Stimulated activated naive CD4-positive, alpha-beta T cell treated with Interleukin-2 at 50 U/mL for 16 hours (primary cell): ENCODE results near the gene LMF1.

ENCODE experiments used
- DNase-seq: peaks from one replicate; lab custom pipeline; 2025; lab: John Stamatoyannopoulos, UW

LMF1 gene

DNA sequence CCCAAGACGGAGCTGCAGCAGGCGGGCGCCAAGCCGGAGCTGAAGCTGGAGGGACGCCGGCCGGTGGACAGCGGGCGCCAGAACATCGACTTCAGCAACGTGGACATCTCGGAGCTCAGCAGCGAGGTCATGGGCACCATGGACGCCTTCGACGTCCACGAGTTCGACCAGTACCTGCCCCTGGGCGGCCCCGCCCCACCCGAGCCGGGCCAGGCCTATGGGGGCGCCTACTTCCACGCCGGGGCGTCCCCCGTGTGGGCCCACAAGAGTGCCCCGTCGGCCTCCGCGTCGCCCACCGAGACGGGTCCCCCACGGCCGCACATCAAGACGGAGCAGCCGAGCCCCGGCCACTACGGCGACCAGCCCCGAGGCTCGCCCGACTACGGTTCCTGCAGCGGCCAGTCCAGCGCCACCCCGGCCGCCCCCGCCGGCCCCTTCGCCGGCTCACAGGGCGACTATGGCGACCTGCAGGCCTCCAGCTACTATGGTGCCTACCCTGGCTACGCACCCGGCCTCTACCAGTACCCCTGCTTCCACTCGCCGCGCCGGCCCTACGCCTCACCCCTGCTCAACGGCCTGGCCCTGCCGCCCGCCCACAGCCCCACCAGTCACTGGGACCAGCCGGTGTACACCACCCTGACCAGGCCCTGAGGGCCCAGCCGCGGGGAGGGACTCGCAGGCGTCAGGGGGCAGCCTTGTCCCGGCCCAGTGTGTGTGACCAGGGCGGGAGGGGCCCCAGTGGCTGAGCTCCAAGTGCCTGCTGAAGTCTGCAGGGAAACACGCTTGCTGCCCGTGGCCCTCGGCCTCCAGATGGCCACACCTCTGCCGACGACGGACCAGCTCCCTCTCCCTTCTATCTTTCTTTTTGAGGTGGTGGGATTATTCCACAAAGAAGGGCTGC lies 14.2 kb upstream of the LMF1 start:
- no peak for DNase-seq

DNA sequence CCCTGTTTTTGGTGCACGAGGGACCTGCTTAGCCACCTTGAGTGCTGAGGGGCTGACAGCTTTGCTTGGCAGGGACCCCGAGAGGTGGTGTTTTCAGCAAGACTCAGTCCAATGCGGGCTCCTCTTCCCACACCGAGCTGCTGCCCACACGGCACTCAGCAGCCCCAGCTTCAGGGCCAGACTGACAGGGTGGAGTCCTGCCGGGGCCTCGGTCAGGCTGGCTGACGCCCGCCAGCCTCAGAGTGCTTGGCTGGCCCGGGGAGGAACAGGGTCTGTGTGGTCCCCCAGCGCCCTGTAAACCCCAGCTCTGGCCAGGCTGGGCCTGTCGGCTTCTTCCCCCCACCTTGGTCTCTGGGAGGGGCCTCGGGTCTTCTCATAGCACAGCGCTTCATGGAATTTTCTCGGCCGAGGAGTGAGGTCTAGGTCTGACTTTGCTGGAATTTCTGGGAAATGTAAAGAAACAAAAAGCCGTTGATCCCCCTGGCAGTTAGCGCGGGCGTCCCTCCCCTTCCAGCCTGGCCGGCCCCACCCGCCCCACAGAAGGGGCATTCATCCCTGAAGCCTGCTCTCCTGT lies 13.4 kb upstream of the LMF1 start:
- no peak for DNase-seq

DNA sequence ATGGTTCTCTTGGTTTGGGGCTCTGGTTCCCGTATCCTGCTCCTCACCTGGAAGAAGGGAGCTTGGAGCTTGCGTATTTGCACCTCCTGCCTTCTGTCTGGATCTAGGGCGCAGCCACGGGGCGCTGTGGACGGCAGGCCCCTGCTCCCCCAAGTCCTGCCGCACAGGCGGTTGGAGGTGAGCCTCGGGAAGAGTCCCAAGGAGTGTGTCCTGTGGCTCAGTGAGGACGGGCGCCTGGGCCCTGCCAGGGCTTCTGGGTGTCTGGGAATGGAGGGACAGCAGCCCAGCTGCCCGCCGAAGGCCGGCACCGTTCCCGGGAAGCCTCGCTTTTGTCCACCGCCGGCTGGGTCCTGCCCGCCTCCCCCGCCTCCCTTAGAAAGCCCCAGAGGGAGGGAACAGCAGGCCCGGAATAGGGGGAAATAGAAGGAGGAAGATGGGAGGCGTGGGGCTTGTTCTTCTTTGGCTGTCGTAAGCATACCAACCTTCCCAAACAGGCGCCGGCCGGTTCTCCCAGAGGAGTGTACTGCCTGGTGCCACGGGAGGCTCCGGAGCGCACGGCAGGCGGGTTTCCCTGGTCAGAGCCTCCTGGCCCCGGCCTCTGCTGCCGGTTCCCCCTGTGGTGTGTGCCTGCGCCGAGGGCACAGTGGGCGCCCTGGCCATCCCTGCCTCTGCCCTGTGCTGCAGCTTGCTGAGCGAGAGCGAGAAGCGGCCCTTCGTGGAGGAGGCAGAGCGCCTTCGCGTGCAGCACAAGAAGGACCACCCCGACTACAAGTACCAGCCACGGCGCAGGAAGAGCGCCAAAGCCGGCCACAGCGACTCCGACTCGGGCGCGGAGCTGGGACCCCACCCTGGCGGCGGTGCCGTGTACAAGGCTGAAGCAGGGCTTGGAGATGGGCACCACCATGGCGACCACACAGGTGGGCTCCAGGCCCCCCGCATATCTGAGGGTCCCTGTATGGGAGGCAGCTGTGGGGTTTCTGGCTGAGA lies 12.6 kb upstream of the LMF1 start:
- no peak for DNase-seq

DNA sequence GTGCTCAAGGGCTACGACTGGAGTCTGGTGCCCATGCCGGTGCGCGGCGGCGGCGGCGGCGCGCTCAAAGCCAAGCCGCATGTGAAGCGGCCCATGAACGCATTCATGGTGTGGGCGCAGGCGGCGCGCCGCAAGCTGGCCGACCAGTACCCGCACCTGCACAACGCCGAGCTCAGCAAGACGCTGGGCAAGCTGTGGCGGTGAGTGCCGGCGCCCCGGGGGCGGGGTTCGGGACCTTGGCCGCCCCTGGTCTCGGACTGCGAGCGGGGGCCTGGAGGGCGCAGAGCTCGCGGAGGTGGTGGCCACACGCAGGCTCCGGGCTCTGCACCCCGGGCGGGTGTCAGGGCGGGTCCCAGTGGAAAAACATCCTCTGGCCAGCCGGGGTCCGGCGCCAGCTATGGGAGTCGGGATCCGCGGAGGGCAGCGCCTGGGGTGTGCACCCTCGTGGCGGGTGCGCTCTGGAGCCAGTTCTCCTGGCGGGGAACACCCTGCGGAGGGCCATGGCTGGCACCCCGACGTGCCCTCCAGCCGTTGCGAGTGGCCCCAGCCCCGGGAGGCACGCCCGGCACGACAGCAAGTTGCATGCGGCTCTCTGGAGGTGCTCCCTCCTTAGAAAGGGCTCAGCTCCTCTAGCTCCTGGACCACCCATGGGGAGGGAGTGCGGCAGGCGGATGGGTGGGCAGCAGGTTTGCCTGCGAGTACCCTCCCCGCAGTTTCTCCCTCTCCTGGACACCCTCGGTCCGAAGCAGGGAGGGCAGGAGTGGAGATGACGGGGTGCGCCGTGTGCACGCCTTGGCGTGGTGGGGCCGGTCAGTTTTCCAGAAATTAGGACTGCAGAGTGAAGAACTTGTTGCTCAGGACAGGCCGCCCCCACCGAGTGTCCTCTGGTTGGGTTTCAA lies 11.6 kb upstream of the LMF1 start:
- DNase-seq, result no peak

DNA sequence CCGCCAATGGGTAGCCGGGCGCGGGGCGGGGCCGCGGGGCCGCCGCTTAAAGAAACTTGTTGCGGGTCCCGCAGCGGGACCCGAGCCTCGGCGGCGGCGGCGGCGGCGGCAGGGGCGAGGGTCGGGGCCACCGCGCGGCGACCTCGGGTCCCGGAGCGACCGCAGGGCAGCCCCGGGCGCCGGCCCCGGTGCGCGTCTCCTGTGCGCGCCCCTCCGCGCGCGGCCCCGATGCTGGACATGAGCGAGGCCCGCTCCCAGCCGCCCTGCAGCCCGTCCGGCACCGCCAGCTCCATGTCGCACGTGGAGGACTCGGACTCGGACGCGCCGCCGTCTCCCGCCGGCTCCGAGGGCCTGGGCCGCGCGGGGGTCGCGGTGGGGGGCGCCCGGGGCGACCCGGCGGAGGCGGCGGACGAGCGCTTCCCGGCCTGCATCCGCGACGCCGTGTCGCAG lies 10.9 kb upstream of the LMF1 start, which contains the start of gene SOX8:
TSS of gene SOX8 (plus strand) at position 76 of the 450 bp plus-strand sequence. CDS start at position 229, 153 bp downstream.
- DNase-seq, result no peak

DNA sequence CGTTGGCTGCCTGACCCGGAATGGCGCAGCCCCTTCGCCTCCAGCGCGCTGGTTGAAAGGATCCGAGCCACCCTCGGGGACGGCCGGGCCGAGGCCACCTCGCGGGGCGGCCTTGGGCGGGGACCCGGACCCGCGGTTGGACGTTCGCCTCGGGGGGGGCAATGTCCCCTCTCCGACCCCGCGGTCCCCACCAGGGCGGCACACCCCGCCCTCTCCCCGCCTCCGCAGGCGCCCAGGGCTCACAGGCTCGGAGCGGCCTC lies 9.7 kb upstream of the LMF1 start:
- no peak for DNase-seq

DNA sequence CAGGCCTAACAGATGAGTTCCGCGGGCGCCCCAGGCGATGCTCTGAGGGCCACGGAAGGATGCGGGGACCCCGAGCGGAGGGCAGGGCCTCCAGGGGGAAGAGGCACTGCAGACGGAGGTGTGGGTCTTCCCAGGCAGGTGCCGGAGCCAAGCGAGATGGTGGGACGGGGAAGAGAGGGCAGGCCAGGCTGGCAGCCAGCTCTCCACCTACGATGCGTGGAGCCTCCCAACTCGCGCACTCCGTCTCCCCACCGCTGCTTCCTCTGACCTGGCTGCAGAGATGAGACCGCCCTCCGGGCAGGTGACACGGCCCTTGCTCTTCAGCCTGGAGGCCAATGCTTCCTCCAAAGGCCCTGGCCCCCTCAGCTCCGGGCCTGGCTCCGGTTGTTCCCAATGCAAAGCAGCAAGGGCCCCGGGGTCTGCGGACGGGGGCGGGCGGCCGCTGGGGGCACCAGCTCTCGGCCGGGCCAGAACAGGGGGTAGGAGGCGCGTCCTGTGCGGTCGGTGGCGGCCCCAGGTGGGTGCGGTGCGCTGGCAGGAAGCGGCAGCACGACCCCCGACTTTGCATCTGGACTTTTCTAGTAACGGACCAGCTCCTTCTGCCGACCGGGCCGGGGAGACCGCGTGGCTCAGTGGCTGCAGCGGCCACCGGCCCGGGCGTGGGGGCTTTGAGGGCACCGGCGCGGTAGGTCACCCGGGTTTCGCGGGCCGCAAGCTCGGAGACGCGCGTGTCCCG lies 9.2 kb upstream of the LMF1 start:
- DNase-seq, result no peak

DNA sequence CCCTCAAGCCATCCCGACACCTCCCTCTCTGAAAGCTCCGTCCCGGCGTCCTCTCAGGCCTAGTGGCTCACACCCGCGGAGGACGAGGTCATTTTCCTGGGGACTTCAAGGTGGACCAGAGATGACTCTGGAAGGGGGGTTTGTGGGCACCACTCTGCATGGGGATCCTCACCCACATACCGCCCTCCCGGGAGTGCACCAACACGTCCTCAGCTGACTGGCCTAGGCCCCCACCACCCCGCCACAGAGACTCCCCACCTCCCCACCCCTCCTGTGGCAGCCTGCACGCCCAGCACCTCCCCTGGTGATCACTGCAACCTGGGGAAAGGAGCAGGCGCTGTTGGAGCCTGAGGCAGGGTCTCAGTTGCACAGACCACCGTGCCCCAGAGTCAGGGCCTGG lies 8.4 kb upstream of the LMF1 start:
- DNase-seq, result no peak

DNA sequence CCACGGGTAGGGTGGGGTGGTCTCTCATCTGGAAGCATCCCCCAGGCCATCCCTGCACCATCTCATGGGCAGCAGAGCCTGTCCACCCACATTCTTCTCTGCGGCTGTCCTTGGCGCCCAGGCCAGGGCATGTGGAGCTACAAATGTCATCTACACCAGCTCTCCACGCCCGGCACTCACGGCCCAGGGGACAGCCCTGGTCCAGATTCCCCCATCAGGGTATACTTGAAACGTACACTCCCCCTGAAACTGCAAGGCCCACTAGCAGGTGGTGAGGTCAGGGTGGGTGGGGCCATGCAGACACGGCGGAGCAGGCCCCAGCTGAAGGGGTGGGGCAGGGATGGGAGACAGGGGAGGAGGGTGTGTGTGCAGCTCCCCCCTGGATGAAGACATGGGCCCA lies 7.6 kb upstream of the LMF1 start:
- no peak for DNase-seq

DNA sequence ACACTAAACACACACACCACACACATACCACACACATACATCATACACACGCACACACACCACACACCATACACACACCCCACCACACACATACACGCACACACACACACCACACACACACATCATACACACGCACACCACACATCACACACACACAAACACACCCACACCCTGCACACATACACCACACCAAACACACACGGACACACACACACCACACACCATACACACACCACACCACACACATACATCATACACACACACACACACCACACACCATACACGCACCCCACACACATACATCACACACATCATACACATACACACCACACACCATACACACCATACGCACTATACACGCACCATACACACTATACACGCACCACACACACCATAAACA lies 7.1 kb upstream of the LMF1 start:
- DNase-seq, result no peak

DNA sequence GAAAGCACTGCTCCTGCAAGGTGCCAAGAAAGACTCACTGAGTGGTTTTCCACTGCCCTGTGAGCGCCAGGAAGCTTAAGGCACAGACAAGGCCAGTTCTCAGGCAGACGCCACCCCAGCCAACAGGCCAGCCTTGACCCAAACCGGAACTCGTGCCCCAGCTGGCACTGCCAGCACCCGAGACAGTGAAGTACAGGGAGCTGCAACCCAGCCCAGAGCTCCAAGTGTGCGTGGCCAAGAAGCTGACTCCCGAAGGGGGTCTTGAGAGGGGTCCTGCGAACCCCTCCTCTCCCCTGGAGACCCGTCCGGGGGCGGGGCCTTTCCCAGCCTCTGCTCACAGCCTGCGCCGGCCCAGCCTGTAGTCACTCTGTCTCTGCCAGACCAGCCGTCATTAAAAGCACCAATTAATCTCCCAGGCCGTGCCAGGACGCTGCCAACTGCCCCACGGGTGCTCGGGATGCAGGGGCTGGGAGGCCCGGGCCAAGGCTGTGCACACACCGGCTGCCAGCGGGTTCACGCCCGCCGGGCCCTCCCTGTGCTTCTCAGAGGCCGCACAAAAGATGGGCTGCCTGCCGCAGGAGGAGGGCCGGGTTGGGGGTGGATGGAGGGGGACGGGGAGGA lies 6.4 kb upstream of the LMF1 start:
- DNase-seq, result no peak

DNA sequence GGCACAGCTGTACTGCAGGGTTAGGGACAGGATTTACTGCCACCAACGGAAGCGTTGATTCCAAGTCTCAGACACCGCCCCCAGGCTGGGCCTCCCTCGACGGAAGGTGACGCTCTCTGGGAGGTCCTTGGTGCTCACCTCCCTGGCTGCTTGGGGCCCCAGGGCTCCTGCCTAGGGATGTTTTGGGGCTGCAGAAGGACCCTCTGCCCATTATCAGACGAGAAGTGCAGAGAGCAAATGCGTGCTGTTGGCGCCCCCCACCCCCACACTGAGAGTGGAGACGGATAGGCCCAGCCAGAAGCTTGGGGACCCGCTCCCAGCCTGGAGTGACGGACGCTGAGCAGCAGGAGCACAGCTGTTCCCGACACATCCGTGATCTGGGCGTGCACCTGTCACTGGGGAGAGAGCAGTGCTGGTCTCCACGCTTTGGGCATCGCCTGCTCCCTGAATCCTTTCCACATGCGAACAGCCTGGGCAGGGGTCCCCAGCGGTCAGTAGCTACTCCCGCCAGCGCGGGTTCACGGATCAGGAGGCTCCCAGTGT lies 5.7 kb upstream of the LMF1 start:
- no peak for DNase-seq

DNA sequence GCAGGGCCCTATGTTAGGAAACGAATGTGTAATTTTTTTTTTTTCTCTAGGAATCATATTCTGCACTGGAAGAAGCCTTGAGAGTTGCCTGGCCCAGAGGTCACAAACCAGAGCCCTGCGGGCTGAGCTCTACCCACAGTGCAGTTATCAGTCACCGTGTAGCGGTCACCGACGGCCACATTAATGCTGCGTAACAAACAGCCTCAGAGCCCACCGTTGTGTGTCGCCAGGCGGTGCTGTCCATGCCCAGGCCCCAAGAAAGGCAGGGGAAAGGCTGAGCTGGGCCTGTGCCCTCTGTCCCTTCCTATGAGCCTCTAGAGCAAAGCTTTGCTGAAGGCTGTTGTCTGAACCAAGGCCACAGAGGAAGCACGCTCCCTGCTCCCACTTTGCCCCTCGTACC lies 4.5 kb upstream of the LMF1 start:
- DNase-seq, result no peak

DNA sequence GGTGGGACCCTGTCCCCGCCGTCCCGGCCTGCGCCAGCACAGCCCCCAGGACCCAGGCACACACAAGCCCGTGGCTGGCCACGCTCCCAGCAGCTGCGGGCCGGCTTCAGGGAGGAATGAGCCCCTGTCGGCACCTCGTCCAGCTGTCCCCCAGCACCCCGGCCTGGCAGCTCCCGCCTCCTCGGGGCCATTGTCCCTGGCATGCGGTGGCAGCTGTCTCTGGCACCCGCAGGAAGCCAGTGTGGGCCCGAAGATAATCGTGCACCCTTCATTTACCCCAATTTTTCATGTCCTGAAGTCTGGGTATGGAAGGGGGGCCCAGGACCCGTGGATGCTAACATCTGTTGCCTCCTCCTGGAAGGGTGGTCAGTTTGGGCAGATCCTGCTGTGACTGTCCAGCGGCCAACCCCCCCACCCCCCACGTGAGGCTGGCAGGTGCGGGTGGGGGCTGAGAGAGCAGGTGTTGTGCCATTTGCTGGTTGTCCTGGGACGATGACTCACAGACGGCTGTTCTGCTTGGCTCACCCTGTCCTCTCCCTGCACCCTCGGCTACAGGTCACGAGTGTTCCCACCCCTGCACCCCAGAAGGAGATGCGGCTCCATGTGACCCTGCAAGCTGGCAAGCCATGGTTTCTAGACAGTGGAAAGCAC lies 4.0 kb upstream of the LMF1 start:
- DNase-seq, result no peak

DNA sequence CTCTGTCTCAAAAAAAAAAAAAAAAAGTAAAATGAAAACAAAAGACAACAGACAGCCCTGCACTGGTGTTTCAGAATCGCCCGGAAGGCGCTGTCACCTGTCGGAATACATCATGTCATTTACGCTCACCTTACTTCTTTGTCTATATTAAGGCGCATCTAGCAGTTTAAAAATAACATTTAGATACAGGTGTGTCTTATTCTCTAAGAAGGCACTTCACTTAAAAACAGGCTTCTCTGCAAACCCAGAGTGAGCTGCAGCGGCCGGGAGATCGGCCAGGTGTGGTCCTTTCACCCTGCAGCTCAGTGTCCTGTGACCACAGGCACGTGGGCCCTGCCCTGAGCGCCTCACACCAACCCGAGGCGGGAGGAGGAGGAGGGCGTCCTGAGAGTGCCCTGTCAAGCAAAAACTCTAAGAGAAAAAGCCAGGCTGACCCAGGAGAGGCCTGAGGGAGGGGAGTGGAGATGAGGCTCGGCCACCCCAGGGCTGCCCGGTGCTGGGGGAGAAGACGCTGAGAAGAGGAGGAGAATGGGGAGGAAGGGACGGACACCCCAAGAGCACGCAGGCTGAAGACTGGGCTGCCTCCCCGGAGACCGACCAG lies 3.3 kb upstream of the LMF1 start:
- DNase-seq, result no peak

DNA sequence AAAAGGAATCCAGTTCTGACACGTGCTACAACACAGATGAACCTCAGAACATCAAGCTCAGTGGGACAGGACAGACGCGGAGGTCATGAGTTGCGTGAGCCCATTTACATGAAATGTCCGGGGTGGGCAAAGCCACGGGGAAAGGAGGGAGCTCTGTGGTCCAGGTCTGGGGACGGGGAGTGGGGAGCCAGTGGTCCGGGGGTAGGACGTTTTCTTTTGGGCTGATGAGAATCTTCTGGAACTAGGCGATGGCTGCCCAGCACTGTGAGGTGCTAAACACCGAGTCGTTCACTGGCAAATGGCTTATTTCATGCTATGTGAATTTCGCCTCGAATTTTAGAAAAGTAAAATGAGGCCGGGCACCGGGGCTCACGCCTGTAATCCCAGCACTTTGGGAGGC lies 2.6 kb upstream of the LMF1 start:
- no peak for DNase-seq

DNA sequence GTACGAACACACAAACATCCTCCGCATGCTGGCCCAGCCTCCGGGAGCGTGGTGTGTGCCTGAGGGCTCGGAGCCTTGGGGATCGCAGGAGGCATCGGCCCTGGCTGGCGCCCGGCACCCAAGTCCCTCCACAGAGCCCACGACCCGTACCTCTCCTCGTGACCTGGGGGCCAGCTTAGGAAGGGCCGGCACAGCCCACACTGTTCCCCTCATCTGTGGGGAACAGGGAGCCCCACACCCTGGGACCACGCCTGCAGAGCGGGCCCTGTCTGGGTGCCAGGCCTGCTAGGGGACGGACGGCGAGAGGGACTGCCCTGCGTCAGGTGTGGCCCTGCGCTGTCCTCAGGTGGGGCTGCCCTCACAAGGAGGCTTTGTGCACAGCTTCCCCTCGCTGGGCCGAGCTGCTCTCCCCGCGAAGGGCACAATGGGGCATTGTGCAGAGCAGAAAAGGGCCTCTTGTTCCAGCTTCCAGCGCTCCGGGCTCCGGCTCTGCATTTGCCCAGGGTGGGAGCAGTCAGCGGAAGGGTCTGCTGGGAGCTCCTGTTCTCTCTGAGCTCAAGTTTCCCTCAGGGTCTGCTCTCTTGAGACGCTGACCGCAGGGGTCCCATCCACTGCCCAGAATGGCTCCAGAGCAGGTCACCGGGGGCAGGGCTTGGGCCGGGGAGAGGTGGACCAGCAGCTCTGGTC lies 1.7 kb upstream of the LMF1 start:
- DNase-seq, result no peak

DNA sequence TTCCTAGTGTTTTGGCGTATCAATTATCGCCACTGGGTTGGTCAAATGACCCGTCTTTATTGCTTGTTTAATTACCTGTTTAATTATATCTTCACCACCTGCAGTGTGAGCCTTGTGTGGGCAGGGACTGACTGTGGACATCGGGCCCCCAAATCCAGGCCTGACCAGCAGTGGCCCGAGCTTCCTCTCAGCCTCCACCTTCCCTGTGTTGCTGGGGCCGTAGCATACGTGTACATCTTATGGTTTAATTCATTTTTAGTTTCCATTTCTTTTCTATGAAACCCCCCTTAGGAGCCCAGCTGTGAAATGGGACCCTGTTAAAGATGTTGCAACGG lies 1.2 kb upstream of the LMF1 start:
- no peak for DNase-seq

DNA sequence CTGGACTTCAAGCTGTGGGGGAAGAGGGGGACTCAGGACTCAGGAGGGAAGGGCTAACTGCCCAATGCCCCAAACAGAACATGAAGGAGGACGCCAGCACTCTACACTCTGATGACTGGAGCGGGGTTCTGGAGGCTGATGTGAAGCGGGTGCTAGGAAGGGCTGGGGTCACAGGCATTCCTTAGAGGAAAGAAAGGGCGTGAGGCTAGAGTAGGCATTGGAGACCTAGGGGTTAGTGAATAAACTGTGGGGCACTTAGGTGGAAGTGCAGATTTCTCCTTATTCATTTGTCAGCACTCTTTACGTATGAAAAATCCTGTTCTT lies 760 bp upstream of the LMF1 start:
- no peak for DNase-seq
